HEK293 (cell line): Measurements from ENCODE around the gene CLNK.

Source experiments
- CTCF ChIP-seq: fragments of 450-650 bp; formaldehyde crosslinking; IDR thresholded peaks from 2 replicates; pipeline ENCODE4 v1.5.1; 2016; ENCODE audit warnings: missing biosample characterization, missing genetic modification characterization
- ZBTB20 ChIP-seq: fragments of 450-650 bp; formaldehyde crosslinking; IDR thresholded peaks from 2 replicates; pipeline ENCODE4 v1.5.1; 2016; ENCODE audit warnings: missing biosample characterization, missing genetic modification characterization
- ZNF138 ChIP-seq: fragments of 450-650 bp; formaldehyde crosslinking; IDR thresholded peaks from 2 replicates; pipeline ENCODE4 v1.5.1; 2016; ENCODE audit warnings: missing biosample characterization, missing genetic modification characterization, borderline replicate concordance
- ZNF580 ChIP-seq: fragments of 450-650 bp; formaldehyde crosslinking; IDR thresholded peaks from 2 replicates; pipeline ENCODE4 v1.5.1; 2016; ENCODE audit warnings: missing biosample characterization, missing genetic modification characterization

GRCh38 chr4:10729366-10729765, 44.8 kb upstream of the CLNK start:
- TF ChIP-seq CTCF (tag by site-specific recombination), result no peak
- no peak for TF ChIP-seq ZNF138 (tag by site-specific recombination)
- TF ChIP-seq ZNF580 (tag by site-specific recombination), result no peak
- no peak for TF ChIP-seq ZBTB20 (tag by site-specific recombination)
